Sciatic nerve (tissue), 2 donors: ENCODE data around the gene PRDM15. TPM values are rescaled to one million over a fixed set of nuclear protein-coding genes. Genes with fewer than 3 reads are reported as not detected.

Source experiments
- ATAC-seq: fragments of 200-7000 bp; cut with Tn5 transposase; one replicate; pipeline ENCODE4 v1.9.1; 2020; ENCODE audit warnings: mild to moderate bottlenecking, moderate library complexity
- DNase-seq: peaks from one replicate; pipeline ENCODE4 v3.0.0-alpha.2; 2020; ENCODE audit warnings: low spot score
- intact Hi-C: fragments of 100-400 bp; cut with DNase I; formaldehyde crosslinking; loops from one replicate; pipeline ENCODE4 v1.14.2; 2022
- total RNA-seq: library from RNA; stranded (reverse); fragmentation: NEBNext Ultra II Directional; extraction: Animal tissue kit (Norgen Biotek cat#: 25700); gene quantifications from one replicate; pipeline ENCODE4 v1.2.1, GENCODE V29; 2021
- donor health status: DM: no; HTN: no; CAD: no.
- donor health status: DM: no; HTN: no; CAD: no.

PRDM15 gene
- total RNA-seq, 1 donor from 2014 or later: 10.0 TPM

DNA sequence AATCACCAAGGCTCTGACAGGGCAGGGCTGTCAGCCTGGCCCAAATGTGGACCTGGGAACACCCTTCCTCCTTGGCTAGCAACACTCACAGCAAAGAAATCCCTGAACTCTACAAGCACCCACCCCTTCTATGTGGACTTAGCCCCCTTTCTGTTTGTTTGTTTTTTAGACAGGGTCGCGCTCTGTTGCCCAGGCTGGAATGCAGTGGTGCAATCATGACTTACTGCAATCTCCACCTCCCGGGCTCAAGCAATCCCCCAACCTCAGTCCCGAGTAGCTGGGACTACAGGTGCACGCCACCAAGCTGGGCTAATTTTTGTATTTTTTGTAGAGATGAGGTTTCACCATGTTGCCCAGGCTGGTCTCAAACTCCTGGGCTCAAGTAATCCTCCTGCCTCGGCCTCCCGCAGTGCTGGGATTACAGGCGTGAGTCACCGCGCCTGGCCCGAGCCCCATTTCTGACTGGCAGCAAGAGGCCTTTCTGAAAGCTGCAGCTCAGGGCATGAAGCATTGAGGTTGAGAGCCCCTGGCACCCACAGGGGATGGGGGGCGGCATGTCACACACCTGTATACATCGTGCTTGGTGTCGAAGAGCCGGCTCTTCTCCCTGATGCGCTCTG is 128.5 kb downstream of the PRDM15 start:
- no peak for DNase-seq
- intact Hi-C loops: no loop called here

DNA sequence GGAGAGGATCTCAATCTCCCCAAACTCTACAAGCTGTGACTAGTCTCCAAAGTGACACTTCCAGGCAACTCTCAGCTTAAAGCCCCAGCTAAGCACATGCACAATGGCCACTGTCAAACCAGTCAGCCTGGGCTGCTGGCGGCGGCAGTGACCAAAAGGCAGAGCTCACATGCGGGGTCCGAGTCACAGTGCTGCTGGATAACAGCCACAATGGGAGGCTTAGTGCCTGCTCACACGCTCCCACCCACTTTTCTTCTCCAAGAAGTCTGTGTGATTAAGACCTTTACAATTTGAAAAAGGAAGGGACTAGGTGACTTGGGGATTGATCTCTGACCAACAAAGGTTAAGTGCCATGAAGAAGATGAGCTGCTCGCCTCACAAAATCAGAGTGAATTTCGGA is 129.1 kb downstream of the PRDM15 start:
- ATAC-seq: no peak
- intact Hi-C loops: no loop called here
- no peak for DNase-seq

More for the DNA sequence above, 128.5 kb downstream of the PRDM15 start:
- no peak for ATAC-seq

DNA sequence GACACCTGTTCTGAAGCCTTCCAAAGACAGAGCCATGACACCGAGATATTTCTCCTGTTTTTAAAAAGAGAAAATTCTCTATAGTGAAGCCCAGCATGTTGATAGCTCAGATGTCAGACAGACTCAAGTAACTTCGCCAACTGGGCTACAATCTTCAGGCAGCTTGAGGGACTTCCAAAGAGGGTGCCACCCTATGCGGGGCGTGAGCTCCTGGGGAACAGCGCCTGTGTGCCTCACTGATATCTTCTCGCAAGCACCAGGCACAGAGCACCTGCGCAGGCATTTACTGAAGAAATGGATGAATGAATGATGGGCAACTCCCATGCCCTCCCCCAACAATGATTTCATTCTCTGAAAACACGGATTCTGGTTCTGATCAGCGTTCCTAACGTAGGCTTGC is 129.9 kb downstream of the PRDM15 start:
- intact Hi-C loops: no loop called here
- DNase-seq (no peak), ATAC-seq (no peak)

Other genes starting within 250 kb of the PRDM15 start
- gene RIPK4, start 112.3 kb downstream of the PRDM15 start, total RNA-seq: 0.09 TPM
- 60.9 TPM for gene C2CD2, start 74.7 kb upstream of the PRDM15 start, total RNA-seq
- 27.3 TPM for gene ZBTB21, start 131.0 kb upstream of the PRDM15 start, total RNA-seq
- gene UMODL1, start 192.0 kb upstream of the PRDM15 start, total RNA-seq: not detected